Measurements from ENCODE around the gene ITPRID2.

- TF ChIP-seq CTCF (IDR thresholded peaks at IDR 0.05) = no peak
- TF ChIP-seq ZFX (IDR thresholded peaks at IDR 0.05; ENCODE audit: borderline replicate concordance) = no peak
Observed at GRCh38 chr2:181879295-181879694, 12.2 kb upstream of the ITPRID2 start.

Measured in 22Rv1 (cell line).